HG03064 (cell line): ENCODE measurements around the gene KIRREL3.

Source experiments
- ATAC-seq: cut with Tn5 transposase; IDR thresholded peaks from one replicate; pipeline ENCODE4 v1.9.1; 2021; ENCODE audit warnings: low read depth; ENCODE audit not compliant: unreplicated experiment

Gene KIRREL3

GRCh38 chr11:126722006-126722736, 278.4 kb downstream of the KIRREL3 start:
- ATAC-seq = no peak

- no peak for ATAC-seq
Observed at GRCh38 chr11:126720539-126721235, 279.9 kb downstream of the KIRREL3 start.

- ATAC-seq = no peak
Observed at GRCh38 chr11:126719740-126720139, 280.8 kb downstream of the KIRREL3 start.

DNA sequence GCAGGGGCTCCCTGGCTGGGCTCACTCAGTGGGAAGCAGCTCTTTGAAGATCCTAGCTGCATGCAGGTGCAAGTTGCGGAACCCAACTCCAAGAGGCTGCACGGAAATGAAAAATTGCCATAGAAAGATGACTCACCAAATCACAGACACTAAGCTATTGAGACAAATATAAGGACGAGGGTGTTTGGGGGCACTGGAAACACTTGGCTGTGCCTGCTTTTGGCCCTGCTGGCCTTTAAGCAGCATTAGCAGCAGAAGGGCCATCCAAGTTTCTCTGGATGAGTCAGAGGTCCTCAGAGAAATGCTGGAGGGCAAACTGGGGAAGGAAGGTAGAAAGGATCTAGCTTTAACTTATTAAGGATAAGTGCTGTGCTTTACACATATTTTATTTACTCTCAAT, 282.3 kb downstream of the KIRREL3 start:
- ATAC-seq = no peak

DNA sequence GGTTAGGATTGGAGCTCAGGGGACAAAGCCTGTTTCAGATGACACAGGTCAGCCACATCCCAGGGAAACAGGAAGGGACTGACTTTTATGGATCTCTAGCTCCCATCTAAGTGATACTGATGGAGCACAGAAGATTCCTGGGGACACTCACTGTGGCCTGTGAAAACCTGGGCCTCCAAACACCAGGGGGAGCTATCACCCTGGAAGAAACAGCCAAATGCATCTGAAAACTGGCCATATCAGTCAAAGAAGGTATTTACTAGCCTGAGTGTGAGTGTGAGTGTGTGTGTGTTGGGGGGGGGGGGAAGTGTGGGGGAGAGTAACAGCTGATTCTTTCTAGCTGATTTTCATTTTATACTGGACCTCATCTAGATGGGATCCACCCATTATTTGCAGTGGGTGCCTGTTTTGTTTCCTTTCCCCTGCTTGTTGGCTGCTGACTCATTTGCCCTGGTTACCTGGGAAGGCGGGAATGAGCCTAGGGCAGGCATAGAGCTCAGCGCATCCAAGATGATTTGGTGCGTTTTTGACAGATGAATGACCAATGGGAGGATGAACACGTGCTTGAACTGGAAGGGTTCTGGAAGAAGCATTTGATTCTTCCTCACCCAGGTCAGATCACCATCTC, 284.0 kb downstream of the KIRREL3 start:
- no peak for ATAC-seq

DNA sequence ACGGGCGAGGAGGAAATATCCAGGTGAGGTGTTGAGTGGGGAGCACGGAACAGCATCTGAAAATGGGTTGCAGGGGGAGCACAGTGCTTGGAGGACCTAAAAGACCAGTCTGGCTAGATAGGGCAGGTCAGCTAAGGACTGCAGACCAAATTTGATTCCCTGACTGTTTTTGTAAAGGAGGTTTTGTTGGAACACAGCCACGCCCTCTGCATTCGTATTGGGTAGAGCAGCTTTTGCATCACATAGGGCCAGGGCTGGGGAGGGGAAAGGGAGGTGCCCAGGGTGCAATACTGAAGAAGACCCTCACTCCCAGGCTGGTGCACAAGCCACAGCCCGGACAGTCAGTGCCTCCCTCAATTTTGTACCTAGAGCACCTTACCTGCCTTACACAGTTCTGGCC, 286.8 kb downstream of the KIRREL3 start:
- no peak for ATAC-seq

DNA sequence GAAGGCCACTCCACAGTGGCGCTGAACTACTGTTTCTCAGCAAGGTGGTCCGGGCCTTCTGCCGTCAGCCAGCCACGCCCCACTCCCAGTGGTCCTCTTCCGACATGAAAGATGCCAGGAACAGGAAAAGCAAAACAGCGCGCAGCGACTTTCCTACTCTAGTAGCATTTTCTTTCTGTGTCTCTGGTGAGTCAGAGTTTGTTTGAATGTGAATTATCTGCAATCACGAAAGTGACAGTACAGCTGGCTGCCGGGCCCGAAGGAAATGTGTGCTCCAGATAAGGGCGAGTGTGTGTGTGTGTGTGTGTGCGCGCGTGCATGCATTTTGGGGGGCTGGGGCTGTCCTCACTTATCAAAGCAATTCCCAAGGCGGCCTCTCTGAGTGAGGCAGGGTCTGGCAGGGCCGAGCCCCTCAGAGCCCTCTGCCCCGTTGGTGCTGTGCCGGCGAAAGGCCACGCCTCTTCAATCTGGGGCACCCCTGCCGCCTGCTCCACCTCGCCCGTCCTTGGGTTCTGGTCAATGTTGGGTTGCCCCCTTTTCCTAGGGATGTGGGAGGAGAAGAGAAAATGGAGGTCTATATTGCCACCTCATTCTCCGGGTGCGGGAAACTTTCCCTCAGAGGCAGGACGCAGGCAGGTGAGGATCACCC, 288.5 kb downstream of the KIRREL3 start:
- ATAC-seq = no peak

DNA sequence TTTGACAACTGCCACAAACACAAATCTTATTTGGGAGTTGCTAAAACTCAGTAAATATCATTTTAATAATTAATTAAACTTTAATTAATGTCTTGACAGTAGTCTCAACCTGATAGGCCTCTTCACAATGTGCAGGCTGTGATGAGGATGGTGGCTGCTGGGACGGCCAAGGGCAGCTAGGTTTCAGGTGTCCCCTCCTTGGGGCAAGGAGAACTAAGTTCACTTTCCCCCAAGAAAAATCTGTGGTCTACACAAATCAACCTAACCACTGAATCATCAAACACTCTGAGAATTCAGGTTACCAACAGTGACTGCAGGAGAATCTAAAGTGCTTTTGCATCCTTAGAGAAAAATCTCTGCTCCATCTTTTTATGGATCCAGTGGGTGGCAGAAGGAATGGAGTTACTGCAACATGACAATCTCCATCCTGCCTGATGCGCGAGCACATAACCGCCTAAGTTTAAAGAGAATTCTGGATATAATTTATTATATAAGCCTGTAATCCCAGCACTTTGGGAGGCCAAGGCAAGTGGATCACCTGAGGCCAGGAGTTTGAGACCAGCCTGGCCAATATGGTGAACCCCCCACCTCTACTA, 289.7 kb downstream of the KIRREL3 start:
- ATAC-seq = no peak

DNA sequence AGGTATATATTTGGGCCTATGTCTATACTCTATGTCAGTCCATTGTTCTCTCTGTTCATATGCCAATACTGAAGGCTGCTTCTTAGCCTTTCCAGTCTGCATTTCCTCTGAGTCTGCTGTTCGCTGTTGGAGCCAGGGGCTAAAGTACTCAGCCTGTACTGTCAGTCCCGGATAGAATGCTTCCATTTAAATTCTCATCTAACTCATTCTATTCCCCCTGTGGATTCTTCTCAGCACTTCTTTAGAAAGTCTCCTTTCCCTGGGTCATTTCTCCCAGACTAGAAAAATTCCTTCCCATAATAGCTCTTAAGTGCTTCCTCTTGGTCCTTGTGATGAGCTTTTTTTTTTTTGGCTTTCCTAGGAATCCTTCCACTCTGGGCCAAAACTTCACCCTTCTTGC, 293.1 kb downstream of the KIRREL3 start:
- no peak for ATAC-seq

DNA sequence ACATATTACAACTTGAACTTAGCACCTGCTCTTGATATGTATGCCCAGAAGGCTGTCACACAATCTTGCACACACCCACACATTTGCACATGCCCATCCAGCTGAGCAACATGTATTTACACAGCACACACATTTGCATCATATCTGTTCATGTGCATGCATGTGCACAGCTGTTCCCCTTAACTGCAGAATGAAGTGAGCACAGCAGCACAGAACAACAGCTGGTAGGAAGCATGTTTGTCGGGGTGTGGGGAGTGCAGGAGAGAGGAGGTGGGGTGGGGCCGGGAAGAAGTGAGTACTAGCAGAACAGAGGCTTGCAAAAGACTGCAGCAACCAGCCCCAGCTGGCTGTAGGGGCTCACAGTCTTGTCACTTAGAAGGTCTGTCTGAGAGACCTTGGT, 296.5 kb downstream of the KIRREL3 start:
- no peak for ATAC-seq

GRCh38 chr11:126703662-126704061, 296.9 kb downstream of the KIRREL3 start:
- ATAC-seq = no peak

DNA sequence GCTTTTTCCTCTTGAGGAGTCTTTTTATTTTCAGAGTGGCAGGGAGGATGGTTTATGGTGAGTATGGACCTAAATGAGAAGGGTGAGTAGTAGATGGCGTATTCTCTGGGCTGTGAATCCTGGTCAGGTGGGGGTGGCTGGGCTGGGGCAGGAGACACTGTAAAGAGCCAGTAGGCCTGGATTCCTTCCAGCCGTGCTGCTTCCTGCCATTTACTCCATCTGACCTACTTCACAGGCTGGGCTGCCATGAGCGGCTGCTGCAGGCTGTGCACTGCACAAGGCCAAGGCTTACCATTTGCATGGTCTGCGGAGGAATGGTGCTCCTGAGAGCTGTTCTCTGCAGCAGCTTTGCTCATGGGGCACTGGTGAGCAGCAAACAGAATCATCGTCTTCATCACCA, 297.6 kb downstream of the KIRREL3 start:
- ATAC-seq = no peak

GRCh38 chr11:126702165-126702720, 298.3 kb downstream of the KIRREL3 start:
- no peak for ATAC-seq

DNA sequence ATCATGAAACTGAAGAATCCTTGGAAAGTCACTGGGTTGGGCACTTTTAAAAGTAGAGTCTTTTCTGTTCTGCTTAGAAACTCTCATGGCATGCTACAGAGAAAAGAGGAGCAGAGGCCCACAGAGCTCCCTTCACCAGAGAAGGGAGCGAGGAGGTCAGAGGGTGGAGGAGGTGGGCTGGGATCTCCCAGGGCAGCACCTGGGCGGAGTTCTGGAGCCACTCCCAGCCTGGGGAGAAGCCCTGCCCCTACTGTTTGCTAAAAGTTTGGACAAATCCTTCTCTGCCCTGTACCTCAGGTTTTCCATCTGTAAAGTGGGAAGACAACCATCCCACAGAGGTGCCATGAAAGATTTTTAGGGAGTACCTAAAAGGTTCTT, 299.1 kb downstream of the KIRREL3 start:
- ATAC-seq = no peak

DNA sequence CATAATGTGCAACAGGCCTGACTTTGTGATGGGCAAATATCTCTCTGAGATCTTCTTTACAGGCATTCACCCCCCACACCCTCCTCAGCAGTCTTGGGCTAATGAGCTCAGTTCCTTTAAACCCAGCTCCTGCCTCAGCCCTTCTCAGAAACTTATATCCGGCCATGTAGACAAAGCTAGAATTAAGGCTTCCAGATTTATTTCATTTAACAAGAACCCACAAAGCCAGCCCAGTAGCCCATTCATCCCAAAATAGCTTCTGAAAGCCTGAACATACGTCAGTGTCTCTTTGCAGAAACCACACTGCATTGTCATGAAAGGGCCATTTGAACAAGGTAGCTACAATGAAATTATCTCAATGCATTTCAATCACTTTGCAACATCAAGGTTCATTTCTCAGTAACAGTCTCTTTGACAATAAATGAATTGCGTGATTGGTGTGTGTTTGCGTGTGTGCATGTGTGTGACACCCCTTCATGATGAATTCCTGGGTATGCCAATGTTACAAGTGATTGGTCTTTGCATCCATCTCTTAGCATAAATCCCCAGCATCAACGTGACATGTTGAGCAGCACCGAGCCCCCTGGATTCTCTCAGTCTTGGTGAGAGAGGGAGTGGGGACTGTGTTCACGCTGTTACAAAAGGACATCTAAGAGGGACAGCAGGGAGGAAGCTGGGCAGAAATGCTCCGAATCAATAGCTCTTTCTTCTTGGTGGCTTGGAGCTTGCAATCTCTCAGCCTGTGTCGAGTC, 299.6 kb downstream of the KIRREL3 start:
- no peak for ATAC-seq

GRCh38 chr11:126698576-126698975, 302.0 kb downstream of the KIRREL3 start:
- ATAC-seq = no peak

- no peak for ATAC-seq
Observed at GRCh38 chr11:126697936-126698335, 302.6 kb downstream of the KIRREL3 start.

- no peak for ATAC-seq
Observed at GRCh38 chr11:126696982-126697381, 303.6 kb downstream of the KIRREL3 start.

DNA sequence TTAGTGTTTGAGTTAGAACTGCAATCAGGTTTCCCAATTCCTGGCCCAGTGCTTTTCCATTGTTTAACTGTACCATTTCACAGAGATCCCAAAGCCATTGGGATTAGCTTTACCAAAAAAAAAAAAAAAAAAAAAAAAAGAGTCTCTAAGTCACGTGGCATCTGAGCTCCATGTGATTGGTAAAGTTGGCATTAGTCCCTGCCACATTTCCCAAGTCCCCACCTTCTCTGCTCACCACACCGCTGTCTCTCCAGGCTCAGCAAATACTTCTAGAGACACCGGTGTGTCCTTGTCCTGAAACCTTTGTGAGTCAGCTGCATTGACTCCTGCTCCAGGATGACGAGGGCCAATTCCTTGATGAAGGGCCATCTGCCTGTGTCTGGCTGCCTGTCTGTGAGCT, 305.3 kb downstream of the KIRREL3 start:
- ATAC-seq = no peak

DNA sequence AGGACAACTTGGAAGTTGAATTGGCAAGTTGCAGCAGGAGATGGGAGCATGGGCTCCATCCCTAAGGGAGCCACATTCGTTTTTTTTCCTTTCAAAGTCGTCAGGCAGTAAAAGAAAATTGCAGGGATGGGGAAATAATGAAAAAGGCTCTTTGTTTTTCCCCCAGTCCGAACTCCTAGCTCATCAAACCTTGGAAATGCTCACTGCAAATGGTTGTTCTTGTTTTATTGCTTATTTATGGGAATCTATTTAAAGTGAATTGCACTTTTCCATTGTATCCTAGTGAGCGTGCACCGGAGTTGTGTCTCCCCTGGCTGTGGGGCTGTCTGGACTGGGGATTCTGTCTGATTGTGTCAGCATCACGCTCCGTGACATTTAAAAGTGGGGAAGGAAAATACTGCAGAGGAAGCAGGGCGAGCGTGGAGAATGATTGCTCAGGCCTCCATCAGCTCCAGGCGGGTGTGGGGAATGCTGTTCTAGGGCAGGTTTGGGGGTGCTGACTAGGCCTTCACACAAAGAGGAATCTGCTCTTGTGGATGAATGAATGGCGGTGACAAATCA, 306.4 kb downstream of the KIRREL3 start:
- no peak for ATAC-seq
